HG03139 (cell line): ENCODE data around the gene EFCC1.
"Not testable (repeated sequence)": the region's sequence is repeated elsewhere in the genome, so short reads cannot be mapped to it uniquely, and the experiment has no call there.

Source experiments
- ATAC-seq: cut with Tn5 transposase; IDR thresholded peaks from one replicate; pipeline ENCODE4 v1.9.1; 2021; ENCODE audit not compliant: unreplicated experiment

Gene EFCC1

DNA sequence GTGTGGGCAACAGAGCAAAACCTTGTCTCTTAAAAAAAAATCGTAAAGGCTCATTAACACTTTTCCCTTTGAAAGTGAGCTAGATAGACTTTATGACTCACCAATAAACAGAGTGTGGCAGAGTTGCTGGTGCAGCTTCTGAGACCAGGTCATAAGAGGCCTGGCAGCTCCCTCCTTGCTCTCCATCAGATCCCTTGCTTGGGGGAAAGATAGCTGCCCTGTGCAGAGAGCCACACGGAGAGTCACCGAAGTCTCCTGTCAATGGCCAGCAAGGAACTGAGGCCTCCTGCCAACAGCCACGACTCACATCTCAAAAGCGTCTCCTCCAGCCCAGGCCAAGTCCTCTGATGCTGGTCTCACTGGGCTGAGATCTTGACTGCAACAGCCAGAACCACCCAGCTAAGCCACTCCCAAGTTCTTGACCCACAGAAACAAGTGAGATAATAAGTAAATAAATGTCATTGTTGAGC lies 50.8 kb downstream of the EFCC1 start:
- ATAC-seq: no peak

DNA sequence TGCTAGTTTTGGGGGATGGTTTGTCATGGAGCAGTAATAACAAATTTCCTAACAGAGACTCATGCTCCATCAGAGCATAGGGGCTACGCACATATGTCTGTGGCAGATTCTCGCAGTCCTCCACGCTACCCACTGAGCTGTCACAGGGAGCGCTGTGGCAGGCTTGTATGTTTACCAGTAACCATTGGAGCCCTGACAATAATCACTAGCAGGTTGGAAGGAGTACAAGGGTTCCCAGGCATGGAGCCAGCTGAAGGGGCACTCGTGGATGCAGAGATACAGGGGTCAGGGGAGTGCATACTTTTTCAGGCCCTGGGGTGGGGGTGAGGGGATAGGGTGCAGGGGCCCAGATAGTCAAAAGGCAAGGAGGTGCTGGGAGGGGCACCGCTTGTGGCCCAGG lies 51.6 kb downstream of the EFCC1 start:
- ATAC-seq: no peak

DNA sequence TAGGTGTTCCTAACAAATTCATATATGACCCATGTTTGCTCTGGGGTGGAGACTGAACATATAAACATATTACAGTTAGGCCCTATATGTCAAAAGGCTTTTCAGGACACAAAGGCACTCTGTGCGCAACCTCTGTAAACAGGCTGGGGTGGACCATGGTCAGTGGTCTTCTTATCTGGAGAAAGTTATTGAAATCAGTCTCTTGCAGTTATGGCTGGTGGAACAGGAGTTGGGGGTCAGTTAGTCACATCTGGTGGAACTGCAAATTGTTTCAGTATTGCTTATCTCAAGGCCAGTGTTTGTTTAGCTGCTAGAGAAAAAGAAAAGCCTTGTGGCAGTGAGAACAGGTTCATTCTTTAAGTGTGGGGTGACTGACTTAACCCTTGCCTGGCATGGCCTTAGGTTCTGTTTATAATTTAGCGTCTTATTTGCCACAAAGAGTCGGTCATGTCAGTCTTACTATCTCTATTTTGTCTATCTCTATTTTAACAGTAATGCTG lies 53.6 kb downstream of the EFCC1 start:
- no peak for ATAC-seq

DNA sequence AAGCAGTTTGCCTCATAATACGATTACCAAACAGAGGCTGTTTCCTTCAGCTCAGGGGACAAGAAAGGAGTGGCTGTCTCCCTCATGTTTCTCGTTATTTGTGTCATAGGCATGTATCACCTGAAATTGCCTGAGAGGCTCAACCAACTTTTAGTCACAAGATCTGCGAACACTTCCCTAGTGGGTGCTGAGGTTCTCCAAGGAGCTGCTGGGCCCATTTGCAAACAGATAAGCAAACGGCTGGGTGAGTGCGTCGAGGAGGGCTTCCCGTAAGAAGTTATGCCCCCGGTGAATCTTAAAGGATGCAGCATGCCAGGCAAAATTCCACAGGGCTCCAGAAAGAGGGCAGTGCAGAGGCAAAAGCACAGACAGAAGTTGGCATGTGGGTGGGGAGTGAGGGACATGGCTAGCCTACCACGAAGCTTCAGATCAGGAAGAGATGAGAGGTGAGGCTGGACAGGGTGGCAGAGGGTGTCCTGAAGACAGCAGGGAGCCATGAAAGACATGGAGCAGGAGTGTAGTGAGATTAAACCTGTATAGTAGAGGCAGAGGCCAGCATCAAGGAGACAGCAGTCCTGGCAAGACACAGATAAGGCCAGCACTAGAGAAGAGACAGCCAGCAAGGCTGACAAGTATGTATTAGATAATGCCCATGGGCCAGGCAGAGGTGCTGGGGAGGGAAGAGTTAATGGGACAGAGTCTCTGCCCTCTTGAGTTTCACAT lies 55.5 kb downstream of the EFCC1 start:
- no peak for ATAC-seq

DNA sequence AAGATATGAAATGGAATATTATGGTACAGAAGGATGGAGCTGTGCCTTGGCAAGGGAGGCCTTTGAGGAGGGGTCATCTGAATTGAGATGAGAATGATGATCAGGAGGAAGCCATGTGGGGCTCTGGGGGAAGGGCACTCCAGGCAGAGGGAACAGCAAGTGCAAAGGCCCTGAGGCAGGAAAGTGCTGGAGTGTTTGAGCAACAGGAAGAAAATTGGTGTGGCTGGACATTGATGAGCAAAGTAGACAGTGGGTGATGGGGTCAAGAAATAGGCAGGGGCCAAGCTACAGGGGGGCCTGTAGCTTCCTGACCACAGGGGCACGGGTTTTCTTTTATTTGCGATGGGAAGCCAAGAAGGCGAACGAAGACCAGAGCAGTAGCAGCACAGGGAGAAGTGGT lies 56.1 kb downstream of the EFCC1 start:
- no peak for ATAC-seq

DNA sequence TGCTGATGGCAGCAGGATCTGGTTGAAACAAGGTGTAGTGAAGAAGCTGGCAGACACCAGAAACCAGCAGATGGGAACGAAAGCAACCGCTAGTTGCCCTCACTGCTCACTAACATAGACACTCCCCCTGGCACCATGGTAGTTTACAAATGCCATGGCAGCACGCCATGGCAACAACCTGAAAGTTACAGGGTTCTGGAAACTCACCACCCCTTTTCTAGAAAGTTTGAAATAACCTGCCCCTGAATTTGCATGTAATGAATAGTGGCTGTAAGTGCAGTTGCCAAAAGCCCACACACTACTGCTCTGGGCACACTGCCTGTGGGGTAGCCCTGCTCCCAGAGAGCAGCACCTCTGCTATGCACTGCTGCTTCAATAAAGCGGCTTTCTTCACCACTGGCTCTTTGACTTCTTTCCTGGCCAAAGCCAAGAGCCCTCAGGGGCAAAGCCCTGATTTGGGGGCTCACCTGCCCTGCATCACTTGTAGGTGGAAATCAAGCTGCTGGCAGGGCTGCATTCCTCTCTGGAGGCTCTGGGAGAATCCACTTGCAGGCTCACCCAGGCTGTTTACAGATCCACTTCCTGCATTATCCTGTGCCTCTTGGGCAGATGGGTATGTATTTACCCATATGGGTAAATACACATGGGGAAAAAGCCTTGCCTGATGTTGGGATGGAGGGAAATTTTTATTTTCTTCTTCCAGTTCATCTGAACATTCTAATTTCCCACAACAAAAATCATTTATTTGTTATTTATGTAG lies 57.5 kb downstream of the EFCC1 start:
- ATAC-seq: no peak

DNA sequence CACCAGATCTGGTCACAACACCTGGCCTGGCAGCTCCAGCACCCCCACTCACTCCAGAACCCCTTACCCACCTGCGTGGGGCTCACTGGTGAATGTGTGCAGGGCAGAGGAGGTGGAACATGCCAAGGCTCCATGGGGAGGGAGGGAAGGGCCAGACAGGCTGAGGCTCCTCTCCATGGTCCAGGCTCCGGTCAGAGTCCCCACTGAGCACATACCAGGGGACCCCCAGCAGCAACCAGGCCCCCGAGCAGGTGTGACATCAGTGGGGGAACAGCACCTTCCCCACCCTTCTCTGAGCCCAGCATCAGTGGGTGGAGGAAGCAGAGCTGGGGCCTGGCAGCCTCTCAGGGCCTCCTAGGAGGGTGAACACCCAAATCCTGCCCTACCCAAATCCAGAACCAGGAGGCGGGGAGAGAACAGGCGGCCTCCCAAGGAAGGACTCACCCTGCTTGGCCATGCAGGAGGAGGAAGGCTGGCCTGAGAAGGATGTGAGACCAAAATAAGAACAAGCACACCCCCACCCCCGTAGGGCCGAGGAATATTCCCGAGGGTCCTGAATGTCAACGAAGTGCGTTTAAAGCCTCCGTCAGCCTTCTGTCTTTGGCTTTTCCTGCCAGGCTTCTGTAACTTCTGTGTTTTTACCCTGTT lies 58.3 kb downstream of the EFCC1 start:
- no peak for ATAC-seq

DNA sequence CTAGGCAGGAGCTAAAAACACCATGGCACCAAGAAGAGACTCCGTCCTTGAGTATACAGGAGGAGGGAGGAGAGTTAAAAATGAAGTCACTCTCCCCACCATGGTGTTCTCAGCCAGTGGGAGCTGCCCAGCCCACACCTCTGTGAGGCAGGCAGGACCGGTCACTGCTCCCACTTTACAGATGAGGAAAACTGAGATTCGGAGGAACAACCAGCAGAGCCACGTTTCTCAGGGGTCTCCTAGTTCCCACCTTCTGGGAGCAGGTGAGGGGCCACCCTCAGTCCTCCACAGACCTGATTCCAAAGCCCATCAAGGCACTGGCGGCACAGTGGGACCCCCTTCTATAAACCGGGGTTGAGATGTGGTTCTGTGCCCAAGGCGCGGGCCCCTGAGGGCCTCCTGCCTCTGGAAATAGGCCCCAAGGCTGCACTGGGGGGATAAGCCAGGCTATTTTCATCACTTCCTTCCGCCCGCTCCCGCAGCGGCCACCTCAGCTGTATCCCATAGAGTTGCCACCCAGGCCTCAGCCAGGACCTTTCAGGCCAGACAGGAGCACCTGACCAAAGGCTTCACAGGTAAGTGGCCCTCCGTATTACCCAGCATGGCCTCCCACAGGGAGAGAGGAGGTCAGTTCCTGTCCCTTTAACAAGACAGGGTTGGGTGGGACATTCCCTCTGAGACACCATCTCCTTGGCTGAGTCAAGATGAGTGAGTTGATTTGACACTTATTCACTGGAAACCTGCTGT lies 59.3 kb downstream of the EFCC1 start, which contains the start of gene GP9:
TSS of gene GP9 (plus strand) at position 504 of the 747 bp plus-strand sequence. CDS start 961 bp downstream, outside the sequence.
- ATAC-seq: no peak

DNA sequence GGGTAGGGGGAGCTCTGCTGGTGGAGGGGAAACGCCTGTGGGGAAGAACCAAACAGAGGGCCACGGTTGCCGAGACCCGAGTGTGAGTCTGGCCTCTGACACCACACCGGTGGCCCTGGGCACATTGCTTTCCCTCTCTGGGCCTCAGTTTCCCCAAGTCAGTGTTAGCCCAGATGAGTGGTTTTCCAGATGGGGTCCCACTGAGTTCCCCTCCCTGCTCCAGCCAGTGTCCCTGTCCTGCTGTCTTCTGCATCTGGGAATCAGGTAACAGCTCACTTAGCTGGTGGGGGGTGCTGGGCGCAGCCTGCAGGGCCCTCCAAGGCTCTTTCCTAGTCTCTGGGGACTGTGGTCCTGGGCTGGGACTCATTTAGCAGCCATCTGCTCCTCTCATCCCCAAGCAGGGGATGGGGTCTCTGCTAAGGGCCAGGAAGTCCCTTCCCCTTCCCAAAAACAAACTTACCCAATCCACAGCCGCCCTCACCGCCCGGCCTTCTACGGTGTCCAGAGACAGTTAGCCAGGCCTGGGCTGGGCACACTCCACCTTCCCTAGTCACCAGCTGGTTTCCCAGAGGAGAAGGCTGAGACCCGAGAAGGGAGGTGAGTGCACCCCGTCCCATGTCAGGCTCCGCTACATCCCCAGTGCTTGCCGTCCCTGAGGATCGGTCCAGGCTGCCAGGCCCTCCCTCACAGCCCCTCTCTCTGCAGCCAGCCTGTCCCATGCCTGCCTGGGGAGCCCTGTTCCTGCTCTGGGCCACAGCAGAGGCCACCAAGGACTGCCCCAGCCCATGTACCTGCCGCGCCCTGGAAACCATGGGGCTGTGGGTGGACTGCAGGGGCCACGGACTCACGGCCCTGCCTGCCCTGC lies 60.2 kb downstream of the EFCC1 start:
- no peak for ATAC-seq

DNA sequence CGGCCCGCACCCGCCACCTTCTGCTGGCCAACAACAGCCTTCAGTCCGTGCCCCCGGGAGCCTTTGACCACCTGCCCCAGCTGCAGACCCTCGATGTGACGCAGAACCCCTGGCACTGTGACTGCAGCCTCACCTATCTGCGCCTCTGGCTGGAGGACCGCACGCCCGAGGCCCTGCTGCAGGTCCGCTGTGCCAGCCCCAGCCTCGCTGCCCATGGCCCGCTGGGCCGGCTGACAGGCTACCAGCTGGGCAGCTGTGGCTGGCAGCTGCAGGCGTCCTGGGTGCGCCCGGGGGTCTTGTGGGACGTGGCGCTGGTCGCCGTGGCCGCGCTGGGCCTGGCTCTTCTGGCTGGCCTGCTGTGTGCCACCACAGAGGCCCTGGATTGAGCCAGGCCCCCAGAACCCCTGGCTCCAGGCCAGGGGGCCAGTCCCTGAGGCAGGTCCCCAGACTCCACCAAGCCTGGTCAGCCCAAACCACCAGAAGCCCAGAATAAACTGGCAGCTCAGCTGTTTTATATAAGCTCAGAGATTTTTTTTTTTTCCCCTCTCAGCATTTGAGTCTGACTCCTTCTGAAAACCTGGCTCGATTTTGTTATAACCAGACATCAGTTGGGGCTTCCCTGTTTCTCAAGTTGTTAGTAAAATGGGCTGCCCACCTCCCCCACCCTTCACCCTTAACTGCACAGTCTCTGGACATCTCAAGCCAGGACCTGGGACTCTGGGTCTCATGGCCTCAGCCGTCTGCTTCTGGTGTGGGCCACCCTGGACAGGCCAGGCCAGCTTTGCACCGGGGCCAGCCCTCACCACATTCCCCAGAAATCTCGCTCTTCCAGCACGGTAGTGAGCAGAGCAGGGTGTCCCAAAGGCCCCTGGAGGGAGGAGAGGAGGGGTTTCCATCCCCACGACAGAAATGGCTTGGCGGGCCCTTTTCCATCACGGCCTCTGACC lies 61.1 kb downstream of the EFCC1 start:
- ATAC-seq: no peak

DNA sequence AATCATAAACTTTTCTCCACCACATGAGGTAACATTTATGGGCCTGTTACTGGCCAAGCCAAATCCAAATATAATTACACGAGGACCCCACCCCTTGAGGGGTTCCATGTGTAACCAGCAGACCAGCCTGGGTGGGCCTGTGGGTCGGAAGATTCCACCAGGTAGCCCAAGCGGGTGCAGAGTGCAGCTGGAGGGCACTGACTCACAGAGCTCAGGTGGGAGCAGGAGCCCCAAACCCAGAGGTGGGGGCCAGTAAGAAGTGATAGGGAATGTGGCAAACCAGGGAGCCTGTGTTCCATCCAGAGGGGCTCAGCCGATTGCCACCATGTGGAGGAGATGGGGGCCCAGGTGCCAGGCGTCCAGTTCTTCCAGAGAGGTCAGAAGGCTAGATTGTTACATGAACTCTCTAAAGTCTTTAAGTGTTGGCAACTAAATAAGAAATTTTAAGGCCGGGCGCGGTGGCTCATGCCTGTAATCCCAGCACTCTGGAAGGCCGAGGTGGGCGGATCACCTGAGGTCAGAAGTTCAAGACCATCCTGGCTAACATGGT lies 62.1 kb downstream of the EFCC1 start:
- ATAC-seq: no peak

DNA sequence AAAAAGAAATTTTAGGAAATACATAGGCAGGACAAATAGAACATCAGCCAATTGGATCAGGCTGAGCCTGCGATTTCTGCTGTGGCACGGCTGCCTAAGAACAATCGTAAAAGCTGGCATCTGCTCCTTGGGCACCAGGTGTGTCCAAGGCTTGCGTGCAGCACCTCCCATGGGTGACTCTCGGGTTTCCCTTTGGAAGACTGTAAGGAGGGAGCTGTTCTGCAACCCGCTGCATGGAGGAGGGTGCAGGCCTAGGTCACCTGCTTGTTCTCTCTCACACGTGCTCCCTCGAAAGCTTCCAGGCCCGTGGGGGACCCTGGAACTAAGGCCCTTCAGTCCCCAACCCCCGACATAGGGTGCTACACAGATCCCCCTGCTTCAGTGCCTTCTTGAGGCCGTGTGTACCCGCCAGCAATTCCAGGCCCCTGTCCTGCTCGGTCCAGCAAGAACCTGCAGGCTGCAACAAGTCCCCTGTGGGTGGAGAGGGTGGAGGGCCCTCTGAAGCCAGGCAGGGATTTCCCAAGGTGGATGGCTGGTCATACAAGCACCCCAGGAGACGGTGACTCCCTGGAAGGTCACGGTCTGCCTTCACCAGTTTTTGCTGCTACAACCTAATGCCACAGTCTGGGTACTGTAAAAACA lies 62.9 kb downstream of the EFCC1 start:
- no peak for ATAC-seq

DNA sequence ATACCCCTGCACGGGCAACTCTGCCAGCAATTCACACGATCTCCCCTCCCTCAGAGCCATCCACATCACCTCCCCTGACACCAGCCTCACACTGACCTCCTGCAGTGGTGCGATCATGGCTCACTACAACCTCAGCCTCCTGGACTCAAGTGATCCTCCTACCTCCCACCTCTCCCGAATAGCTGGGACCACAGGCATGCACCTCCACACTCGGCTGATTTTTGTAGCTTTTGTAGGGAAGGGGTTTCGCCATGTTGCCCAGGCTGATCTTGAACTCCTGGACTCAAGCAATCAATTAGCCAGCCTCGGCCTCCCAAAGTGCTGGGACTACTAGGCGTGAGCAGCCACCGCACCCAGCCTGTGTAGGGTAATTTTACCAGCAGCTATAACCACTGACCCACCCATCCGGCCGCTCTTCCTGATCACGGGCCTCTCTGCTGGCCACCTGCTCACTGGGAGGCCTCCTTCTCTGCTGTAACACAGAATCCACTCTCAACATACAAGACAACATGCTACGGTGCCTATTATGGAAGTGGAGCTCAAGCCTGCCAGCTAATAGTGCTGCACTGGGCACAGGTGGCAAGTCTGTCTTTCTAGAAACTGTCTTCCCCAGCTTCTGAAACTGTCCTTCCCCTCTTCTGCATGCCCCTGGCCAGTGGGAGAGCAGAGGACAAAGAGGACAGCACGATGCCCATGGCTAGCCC lies 64.1 kb downstream of the EFCC1 start:
- ATAC-seq: no peak

DNA sequence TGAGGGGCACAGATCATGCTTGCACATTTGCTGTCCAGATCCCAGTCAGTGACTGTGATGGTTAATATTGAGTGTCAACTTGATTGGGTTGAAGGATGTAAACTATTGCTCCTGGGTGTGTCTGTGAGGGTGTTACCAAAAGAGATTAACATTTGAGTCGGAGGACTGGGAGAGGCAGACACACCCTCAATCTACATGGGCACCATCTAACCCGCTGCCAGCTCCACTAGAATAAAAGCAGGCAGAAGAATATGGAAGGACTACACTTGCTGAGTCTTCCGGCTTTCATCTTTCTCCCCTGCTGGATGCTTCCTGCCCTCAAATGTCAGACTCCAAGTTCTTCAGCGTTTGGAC lies 64.6 kb downstream of the EFCC1 start:
- ATAC-seq: no peak

DNA sequence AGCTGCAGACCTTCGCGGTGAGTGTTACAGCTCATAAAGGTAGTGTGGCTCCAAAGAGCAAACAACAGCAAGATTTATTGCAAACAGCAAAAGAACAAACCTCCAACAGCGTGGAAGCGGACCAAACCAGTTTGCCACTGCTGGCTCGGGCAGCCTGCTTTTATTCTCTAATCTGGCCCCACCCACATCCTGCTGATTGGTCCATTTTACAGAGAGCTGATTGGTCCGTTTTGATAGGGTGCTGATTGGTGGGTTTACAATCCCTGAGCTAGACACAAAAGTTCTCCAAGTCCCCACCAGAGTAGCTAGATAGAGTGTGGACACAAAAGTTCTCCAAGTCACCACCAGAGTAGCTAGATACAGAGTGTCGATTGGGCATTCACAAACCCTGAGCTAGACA lies 66.6 kb downstream of the EFCC1 start:
- ATAC-seq: not testable (repeated sequence)

DNA sequence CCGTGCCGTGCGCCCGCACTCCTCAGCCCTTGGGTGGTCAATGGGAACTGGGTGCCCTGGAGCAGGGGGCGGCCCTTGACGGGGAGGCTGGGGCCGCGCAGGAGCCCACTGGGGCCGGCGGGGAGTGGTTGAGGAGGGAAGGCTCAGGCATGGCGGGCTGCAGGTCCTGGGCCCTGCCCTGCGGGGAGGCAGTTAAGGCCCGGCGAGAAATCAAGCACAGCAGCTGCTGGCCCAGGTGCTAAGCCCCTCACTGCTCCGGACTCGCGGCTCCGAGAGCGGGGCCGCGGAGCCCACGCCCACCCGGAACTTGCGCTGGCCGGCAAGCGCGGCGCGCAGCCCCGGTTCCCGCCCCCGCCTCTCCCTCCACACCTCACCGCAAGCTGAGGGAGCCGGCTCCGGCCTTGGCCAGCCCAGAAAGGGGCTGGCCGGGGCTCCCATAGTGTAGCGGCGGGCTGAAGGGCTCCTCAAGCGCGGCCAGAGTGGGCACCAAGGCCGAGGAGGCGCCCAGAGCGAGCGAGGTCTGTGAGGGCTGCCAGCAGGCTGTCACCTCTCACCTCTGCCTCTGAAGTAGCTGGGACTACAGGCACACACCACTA lies 67.3 kb downstream of the EFCC1 start:
- no peak for ATAC-seq
